NCI-H1436 (cell line): Measurements from ENCODE around the gene MKRN2OS.
A peak's percentile ranks its signal among the peaks of the same experiment; 100 is the strongest.

ENCODE experiments used
- DNase-seq: peaks from one replicate; lab custom pipeline; 2025; lab: John Stamatoyannopoulos, UW

Gene MKRN2OS

GRCh38 chr3:12545473-12545791, at the start of gene MKRN2OS:
Gene MKRN2OS (minus strand): TSS chr3:12545499. CDS start chr3:12545464, 35 bp downstream.
- DNase-seq, result no peak

- no peak for DNase-seq
Observed at GRCh38 chr3:12593473-12593872, 48.2 kb upstream of the MKRN2OS start.

DNA sequence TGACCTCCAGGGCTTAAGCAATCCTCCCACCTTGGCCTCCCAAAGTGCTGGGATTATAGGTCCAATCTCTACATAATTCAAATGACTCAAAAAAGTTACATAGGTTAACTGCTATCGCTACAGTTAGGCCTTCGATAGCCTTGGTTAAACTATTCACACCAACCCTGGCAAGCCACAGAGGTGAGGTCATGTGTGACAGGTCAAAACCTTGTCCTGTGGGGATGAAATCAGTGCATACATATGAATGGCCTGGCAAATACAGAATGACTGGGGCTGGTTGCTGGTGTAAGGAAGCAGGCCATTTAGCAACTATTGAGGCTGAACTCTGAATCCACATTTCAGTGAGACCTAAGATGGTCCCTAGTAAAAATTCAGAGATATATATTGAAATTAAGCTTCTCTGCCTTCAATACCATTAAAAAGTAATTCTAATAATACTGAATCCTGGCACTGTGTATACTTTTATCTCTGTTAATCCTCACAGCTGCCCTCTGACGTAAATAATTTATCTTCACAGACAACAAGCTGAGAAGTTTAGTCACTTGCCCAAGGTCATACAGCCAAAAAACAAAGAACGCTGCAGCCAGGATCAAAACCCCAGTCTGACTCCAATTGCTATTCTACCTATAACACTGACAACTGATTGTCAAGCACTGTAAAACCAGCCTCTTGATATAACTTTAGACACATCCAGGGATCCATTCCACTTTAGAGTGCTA, 46.9 kb upstream of the MKRN2OS start:
- no peak for DNase-seq

DNA sequence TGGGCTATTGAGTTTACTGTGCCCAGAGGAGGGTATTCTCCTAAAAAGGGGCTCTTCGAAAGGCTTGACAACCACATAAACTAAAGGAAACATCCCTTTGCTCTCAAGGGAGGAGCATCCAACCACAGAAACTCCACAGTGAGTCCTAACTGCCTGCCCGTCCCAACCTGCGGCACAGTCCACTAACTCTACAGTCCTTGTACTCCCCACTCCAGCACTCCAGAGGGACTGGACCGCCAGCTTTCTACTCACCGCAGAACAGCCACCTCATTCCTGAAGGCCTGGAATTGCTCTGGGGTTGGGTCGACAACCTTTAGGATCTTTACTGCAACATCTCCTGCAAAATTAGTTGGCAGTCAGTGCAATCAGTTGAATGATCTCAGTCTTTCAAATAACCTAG, 46.2 kb upstream of the MKRN2OS start:
- DNase-seq, result no peak

DNA sequence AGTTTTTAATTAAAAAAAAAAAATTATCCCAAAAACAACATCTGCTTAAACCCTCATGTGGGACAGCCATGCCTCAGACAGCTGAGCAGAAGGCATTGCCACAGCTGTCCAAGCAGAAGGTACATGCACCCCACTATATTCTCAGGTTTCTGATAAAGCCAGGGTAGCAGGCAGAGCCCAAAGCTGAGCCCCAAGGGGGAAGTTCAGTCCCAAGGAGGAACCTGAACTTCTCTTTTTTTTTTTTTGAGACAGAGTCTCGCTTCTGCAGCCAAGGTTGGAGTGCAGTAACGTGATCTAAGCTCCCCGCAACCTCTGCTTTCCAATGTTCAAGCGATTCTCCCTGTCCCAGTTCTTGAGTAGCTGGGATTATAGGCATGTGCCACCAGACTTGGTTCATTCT, 44.8 kb upstream of the MKRN2OS start:
- no peak for DNase-seq

DNA sequence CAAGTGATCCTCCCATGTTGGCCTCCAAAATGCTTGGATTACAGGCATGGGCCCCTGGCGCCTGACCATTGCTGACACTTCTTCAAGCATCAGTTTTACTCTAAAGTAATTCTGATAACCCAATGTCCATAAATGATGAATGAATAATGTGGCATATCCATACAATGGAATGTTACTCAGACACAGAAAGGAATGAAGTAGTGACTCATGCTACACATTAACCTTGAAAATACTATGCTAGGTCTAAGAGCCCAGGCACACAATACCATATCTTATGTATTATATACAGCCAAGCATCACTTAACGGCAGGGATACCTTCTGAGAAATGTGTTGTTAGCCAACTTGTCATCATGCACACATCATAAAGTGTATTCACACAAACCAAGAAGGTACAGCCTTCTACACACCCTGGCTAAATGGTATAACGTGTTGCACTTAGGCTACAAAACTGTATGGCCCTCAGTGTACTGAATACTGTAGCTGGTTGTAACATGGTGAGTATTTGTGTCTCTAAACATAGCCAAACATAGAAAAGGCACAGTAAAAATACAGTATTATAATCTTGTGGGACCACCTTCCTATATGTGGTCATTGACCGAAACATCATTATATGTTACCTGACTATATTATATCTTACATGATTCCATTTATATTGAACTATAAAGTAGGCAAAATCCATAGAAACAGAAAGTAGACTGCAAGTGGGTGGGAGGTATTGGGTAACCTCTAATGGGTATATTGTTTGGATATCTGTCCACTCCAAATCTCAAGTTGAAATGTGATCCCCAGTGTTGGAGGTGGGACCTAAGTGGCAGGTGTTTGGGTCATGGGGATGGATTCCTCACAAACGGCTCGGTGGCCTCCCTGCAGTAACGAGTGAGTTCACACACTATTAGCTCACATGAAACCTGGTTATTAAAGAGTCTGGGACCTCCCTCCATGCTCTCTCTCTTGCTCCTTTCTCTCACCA, 43.0 kb upstream of the MKRN2OS start:
- peak; percentile 24 for DNase-seq

GRCh38 chr3:12586403-12586802, 41.1 kb upstream of the MKRN2OS start:
- DNase-seq, result no peak

DNA sequence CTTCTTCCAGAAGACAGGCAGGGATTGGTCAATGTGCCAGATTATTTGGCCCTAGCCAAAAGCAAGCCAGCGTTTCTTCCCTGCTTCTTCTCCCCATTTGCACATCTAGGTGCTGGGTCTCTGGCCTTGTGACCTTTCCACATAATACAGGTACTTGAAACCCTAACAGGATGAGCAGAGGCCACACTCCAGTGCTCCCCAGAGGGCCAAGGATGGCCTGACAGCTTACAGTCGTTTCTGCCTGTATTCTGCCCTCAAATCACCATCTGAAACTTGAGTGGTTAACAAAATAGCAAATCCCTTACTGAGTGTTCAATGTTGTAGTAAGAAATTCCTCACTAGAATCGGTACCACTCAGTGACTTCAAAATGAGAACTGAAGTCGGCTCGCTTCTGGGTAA, 40.7 kb upstream of the MKRN2OS start:
- DNase-seq, result no peak

- DNase-seq, result no peak
Observed at GRCh38 chr3:12585181-12585580, 39.9 kb upstream of the MKRN2OS start.

GRCh38 chr3:12584083-12584482, 38.8 kb upstream of the MKRN2OS start:
- no peak for DNase-seq

GRCh38 chr3:12583280-12583679, 38.0 kb upstream of the MKRN2OS start:
- DNase-seq, result no peak

DNA sequence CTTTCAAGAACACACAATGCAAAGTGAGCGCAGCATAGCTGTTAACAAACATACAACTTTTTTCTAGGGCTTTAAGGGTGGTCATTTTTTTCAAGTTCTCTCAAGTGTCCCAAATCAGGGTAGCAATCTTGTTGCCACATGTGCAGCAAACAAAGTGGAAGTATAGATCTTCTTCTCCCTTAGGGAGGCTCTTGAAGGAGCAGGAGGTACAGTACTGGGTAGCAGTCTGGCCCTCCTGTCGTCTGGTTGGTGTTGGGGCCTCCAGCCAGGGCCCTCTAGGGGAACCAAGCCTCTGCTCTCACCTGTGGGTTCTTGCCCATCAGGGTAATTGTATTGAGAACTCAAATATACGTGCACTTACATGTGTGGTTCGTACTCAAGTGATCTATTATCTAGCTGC, 37.4 kb upstream of the MKRN2OS start:
- DNase-seq, result no peak

DNA sequence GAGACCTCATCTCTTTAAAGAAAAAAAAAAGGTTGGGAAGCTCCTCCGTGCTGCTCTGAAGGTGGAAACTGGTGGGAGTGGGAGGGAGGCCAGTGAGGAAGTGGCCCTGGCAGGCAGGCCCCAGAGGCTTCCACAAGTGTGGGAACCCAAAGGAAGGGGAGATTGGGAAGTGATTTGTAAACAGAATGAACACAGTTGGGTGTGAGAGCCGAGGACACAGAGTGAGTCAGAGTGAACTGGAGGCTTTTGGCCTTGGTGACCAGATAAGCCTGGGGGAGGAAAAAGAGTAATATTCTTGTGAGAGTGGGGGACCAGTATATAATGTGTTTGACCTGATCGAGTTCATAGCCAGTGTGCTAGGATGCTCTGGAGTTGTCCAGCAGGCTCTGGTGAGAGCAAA, 34.6 kb upstream of the MKRN2OS start:
- DNase-seq, result no peak

- DNase-seq, result no peak
Observed at GRCh38 chr3:12579456-12579855, 34.2 kb upstream of the MKRN2OS start.

DNA sequence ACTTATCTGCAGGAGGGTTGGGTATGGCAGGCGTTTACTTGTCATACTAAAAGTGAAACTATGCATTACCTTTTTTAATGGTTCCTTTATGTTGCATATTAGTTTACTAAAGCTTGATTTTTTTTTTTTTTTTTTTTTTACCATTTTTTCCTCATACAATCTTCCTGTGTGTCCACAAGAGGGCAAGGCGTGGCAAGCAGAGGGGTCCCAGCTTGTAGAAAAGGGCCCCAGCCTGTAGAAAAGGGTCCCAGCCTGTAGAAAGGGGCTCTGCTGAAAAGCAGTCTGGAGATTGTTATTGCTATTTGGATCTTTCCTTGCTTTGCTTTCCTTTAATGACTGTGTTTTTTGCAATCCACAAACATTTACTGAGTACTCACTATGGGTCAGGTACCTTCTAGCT, 33.4 kb upstream of the MKRN2OS start:
- no peak for DNase-seq

DNA sequence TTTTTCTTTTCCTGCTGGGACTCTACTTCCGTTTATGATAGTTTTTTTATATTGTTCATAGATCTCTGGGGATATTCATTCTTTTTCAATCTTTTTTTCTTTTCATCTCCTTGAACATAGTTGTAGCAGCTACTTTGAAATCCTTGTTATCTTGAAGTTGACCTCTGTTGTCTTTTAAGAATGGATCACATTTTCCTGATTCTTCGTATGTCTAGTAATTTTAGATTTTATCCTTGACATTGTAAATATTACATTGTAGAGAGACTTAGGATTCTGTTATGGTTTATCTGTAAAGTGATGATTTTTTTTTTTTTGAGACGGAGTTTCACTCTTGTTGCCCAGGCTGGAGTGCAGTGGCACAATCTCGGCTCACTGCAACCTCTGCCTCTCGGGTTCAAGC, 32.1 kb upstream of the MKRN2OS start:
- no peak for DNase-seq

GRCh38 chr3:12574661-12575060, 29.4 kb upstream of the MKRN2OS start:
- DNase-seq, result no peak

DNA sequence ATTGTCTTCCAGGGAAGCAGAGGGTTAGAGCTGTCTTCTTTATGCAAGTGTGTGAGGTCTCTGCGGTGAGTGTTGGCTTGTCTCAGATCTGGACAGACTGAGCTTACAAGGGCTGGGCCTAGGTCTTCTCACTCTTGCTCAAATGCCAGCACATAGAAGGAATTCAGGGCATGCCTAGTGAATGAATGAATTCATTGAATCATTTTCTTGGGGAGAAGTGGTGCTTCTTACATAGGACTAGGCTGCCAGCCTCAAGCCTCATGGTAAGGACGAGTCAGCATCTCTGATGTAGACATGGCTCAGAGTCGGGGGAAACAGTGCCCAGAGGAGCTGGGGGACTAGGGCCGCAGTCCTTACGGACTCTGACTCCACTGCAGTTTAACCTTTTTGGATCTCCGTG, 28.8 kb upstream of the MKRN2OS start:
- no peak for DNase-seq

GRCh38 chr3:12571986-12572385, 26.7 kb upstream of the MKRN2OS start:
- DNase-seq, result no peak

GRCh38 chr3:12569836-12570235, 24.5 kb upstream of the MKRN2OS start:
- DNase-seq, result no peak

GRCh38 chr3:12568747-12569146, 23.4 kb upstream of the MKRN2OS start:
- no peak for DNase-seq

DNA sequence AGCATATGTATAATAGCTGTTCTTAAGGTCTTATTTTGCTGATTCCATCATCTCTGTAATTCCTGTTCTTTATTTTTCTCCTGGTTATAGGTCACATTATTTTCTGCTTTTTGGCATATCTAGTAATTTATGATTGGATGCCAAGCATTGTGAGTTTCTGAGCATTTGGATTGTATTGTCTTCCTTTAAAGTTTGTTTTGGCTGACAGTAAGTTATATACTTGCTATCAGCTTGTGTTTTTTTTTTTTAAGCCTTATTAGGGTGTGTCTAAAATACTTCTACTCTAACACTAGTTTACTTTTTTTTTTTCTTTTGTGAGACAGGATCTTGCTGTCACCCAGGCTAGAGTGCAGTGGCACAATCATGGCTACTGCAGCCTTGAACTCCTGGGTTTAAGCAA, 21.7 kb upstream of the MKRN2OS start:
- no peak for DNase-seq

- DNase-seq, result no peak
Observed at GRCh38 chr3:12562451-12562850, 17.2 kb upstream of the MKRN2OS start.
